DMS53 (cell line): ENCODE results near the gene IDUA.

Experiments
- DNase-seq: peaks from one replicate; lab custom pipeline; 2025; lab: John Stamatoyannopoulos, UW

The IDUA gene

DNA sequence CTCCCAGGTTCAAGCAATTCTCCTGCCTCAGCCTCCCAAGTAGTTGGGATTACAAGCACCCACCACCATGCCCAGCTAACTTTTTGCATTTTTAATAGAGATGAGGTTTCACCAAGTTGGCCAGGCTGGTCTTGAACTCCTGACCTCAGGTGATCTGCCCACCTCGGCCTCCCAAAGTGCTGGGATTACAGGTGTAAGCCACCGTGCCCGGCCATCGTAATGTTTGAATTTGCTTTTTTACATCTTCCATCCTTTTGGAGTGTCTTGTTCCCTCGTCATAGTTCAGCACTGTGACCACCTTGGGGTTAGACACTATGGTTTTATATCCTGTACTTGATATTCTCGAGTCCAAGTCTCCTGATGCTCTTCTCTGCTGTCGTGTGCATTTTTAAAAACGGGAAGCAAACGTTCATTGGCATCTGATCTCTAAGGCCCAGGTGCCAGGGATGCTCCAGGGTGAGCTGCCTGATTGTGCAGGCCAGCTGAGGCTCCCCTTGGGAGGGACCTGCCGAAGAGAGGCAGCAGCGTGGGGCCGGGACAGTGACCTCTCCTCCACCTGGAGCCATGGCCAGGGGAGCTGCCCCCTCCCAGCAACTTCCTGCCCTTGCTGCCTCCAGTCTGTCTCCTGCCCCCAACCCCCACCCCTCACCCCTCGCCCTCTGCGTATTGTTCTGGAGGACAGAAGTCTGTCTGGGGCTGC is 30.2 kb upstream of the IDUA start:
- no peak for DNase-seq

DNA sequence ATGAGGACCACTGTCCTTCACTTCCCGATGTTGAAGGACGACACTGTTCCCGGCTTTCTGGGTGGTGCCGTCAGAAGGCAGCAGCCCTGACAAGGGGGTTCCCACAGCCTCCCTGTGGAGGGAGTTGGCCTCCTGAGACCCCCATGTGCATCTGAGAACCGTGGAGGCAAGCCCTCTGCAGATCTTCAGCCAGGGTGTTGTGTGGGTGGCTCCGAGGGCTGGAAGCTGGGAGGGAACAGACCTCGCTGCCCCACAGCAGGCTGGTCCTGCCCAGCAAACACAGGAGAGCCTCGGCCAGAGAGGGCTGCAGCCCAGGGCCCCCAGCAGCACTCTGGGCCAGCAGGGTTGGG is 29.6 kb upstream of the IDUA start:
- no peak for DNase-seq

DNA sequence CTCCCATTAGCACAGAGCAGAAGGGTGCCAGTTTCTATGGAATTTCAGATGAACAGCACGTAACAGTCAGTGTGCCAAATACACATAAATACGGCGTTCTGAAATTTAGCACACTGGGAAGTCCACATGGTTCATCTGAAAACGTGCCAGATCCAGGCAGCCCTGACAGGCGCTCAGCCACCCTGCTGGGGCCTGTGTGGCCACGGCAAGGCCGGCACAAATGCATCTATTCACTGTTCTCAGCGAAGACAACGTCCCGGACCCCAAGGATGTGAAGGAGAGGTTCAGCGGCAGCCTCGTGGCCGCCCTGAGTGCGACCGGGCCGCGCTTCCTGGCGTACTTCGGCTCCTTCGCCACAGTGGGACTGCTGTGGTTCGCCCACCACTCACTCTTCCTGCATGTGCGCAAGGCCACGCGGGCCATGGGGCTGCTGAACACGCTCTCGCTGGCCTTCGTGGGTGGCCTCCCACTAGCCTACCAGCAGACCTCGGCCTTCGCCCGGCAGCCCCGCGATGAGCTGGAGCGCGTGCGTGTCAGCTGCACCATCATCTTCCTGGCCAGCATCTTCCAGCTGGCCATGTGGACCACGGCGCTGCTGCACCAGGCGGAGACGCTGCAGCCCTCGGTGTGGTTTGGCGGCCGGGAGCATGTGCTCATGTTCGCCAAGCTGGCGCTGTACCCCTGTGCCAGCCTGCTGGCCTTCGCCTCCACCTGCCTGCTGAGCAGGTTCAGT is 29.1 kb upstream of the IDUA start:
- DNase-seq, result no peak

DNA sequence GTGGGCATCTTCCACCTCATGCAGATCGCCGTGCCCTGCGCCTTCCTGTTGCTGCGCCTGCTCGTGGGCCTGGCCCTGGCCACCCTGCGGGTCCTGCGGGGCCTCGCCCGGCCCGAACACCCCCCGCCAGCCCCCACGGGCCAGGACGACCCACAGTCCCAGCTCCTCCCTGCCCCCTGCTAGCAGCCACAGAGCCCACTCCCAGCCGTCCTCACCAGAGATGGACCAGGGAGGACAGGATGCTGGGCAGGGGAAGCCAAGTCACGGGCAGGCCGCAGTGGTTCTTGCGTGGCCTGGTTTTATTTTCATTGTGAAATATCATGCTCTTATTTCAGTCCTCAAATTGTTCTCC is 28.6 kb upstream of the IDUA start:
- DNase-seq, result no peak

DNA sequence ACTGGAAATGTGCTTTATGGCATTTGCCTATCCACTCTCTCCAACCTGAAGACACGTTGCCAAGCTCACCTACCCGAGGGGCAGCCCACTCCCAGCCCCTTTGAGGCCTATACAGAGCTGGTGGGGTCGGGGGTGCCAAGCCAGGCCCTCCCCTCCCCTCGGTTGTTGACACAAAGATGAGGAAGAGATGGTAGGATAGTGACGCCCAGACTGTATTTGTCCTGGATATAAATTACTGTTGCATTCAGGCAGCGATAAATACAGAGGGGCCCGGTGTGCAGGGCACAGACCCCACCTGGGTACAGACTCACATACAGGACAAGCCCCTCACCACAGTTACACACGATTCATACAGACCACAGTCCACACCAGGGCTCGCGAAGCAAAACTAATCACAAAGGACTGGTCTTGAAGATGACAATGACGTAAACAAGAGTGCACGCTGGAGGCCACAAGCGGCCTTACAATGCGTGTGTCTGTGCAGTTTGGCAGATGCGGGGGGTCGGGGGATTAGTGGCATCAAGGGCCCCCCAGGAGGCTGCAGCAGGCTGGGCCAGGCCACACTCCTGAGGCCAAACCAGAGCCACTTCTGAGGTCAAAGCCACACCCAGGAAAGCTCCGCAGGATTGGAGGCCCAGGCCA is 28.0 kb upstream of the IDUA start:
- DNase-seq, result no peak

DNA sequence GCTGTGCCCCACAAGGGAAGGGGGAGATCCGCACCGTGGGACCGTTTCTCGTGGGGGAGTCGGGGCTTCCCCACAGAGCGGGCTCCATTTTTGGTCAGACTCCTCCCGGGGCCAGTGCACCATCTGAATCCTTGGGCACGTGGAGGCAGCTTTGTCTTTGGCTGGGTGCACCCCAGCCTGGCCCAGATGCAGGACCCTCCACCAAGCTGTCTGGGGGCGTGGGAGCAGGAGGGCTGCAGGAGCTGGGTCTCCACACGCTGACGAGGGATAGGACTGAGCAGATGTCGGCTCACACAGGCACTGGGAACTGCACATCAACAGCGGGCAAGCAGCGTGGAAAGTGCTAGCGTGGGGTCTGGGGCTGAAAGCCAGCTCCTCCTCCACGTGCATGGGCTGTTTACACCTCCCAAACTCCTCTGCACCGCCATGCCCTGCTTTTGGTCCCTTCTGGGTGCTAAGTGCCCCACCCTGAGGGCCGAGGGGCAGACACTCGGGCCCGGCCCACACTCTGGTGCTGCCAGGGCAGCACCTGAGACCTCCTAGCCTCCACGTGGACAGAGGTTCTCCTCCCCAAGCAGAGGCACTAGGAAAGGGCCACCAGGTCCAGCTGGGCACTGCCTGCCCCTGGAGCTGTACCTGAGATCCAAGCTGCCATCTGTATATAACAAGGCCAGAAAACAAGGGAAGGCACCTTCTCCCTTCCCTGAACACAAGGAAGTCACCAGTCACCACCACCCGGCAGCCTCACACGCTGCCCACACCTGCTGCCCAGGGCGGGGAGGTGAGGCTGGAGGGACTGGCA is 27.3 kb upstream of the IDUA start:
- no peak for DNase-seq

DNA sequence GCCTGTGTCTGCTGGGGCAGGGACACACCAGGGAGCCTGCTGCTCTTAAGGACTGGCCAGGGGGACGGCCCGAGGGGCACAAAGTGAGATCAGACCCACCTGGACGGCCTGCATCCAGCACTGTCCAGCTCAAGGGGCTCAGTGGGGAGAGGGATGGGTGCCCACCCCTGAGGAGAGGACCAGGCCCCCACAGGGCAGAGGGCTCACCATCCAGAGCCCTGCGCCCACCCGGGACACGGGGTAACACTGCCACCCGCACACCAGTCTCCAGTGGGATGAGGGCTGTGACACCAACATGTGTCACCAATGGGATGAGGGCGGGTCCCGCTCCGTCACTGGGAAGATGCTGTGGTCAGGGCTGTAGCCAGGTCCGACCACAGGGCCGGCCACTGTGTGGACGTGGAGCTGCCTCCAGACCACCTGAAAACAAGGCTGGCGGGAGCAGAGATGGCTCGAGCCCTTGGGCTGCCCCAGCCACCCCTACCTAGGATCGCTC is 26.7 kb upstream of the IDUA start:
- no peak for DNase-seq

DNA sequence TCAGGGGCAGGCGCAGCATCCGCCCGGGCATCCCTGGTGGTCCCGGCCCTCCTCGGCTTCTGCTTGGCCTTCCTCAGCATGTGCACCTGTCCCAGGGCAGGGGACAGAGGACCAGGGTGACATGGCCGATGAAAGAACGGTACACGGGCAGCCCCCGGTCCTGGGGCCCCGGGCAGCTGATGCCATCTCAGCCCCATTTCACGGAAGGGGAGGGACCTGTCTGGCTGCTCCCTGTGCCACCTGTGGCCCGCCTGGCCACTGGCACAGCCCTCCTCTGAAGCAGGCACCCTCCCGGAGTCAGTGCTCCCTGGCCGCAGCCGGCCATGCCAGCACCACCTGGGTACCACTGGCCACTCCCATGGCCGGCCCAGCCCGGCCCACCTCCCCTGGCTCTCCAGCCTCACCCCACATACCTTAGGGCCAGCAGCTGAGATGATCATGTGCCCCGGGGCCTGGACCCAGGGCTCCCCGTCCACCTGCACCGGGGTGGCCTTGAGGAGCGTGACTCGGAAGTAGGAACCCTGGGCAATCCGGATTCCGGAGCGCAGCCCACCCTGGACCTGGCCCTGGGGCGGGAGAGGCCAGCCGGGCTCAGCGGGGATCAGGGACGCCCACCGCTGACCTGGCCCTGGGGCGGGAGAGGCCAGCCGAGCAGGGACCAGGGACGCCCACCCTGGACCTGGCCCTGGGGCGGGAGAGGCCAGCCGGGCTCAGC is 26.1 kb upstream of the IDUA start:
- DNase-seq, result no peak

DNA sequence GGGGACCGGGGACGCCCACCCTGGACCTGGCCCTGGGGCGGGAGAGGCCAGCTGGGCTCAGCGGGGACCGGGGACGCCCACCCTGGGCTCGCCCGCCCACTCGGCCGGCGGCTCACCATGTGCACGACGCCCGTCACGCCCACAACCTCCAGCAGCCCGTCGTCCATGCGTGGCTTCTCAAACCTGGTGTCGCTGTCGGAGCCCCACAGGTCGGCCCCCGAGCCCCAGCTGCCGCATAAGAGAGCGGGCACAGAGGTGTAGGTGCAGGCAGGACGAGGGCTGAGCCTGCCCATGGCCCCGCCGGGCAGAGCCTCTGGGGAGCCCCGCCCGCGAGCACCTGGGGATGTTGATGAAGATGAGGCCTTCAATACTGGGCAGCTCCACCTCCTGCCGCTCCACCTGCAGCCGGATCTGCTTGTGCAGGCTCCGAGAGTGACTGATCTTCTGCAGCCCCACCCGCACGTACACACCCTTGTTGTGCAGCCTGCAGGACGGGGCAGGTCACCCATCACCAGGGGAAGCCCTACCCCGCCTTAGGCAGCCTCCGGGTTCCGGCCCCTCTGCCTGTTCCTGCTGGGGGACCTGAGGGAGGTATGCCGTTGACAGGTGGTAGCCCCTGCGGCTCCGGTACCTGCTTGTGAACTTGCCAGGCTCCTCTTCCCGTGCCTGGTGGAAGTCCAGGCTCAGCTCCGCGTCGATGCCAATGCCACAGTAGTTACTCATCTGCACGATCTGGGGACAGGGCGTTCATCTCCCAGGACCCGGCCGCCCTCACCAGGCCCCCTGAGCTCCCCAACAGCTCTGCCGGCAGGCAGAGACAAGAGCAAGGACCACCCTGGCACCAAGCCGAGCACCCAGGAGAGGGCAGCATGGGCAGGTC is 25.3 kb upstream of the IDUA start:
- DNase-seq, result no peak

DNA sequence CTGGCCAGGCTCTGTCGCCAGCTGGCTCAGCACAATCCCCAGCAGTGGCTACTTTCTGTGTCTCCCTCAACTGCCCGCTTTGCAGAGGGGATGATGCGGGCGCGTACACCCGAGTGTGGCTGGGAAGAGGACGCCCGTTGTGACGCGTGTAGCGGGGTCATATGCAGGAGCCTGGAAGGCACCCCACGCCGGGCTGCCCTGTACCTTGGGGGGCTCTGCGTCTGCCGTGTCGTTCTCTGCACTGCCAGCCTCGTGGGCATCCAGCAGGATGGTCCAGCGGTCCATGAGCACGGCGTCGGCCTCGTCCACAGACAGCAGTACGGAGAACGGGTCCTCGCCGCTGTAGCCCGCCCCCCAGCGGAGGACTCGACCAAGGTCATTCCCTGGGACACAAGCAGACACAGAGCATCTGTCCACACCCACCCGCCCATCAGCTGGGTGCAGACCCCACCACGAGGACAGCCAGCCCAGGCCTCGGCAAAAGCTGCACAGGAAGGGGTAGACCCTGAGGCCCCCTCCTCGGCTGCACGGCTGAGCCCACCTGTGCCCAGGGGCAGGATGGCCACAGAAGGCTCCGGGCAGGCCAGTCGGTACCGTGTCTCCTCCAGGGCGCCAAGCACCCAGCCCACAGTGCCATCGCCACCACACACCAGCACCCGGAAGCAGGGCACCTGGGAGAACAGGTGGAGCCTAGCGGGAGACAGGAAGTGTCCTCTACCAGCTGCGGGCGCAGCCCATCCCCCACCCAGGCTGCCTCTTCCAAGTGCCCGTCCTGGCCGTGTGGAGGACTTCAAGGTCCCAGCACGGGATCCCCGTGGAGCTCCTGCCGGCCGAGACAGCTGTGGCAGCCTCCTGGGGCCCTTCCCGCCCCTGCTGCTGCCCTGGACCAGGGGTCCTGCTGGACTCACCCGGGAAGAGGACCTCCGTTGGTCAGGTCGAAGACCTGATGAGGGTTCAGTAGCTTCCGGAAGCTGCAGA is 24.3 kb upstream of the IDUA start:
- peak; percentile 99 for DNase-seq

DNA sequence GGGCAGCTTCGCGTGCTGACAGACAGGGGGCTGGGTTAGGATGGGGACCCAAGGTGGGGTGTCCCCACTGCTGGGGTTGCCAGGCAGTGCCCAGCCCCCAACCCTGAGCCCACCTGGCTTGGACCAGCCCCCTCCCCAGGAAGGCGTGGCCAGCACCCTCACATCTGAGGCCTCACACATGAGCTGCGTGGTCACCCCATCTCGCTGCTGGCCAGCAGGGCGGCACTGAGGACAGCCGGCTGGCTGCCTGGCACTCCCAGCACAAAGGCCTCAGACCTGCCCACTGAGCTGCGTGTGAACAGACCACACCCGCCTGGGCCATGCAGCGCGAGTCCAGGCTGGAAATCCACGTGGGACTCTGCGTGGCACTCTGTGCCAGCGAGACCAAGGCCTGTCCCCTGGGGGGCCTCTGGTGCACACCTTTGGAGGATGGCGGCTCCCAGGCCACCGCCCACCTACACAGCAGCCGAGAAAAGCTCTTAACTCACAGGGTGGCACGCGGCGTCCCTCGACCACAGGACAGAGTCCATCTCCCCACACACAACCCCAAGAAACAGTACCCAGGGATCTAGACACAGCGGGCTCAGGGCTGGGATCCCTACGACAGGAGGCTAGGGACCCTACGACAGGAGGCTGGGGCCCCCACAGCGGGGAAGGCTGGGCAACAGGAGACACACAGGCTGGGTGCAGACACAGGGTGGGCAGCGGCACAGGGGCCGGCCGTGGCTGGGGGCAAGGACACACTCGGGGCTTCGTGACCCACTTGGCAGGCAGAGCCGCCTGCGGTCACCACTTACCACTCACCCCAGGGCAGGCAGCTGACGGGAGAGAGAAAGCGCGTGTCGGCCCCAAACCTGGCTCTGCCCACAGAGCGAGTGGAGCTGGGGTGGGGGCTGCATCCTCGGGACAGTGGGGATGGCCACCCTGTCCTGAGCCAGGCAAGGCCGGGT is 23.3 kb upstream of the IDUA start:
- DNase-seq, result peak; percentile 85

DNA sequence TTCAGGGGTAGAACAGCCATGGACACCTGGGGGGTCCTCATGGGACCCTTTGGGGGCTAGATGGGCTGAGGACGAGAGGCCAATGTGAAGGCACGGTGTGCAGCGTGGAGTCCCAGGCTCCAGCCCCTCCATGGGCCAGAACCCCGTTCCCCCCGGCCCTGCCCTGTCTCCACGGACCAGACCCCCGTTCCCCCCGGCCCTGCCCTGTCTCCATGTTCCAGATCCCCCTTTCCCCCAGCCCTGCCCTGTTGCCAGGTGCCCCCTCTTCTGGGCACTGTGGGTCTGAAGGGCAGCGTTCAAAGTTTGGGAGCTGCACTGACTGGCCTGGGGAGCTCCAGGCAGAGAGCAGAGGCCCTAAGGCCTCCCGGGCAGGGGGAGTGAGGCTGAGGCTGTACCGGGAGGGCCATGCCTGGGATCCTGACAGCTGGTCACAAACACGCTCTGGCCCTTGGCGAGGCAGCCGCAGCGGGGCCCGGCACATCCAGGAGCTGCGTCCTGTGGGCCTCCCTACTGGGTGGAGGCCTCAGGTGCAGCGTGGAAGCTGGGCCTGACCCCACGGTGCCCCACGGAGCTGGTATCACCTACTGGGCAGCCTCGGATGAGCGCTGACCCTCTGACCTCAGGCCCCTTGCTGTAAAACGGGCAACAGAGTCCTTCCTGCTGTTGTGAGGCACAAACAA is 22.4 kb upstream of the IDUA start:
- DNase-seq, result no peak

DNA sequence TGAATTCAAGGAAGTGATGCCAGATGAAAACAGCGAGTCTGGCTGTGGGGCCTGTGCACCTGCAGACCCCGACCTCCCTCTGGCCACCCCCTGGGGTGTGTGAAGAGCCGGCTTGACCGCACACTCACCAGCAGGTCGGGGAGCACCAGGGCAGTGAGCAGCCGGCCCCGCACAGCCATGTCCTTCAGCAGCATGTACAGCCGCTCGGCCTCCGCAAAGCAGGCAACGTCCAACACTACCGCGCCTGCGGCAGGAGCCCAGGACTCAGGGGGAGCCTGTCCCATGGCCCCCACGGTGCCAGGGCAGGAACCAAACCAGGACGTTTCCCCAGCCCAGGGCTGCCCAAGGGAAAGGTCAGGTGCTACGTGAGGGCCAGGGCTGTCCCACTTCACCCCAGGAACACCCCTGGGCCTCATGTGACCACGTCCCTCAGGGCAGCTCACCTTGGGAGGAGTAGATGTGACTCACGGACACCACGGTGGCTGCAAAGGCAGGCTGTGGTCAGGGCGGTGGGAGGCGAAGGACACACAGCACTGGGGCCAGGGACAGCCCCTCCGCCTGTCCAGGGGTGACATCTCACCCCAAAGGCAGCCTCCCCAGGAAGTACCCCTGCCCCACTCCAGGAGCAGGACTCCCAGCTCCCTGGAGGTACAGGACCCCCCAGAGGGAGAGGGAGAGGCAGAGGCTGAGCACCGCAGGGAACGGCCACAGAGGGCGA is 21.6 kb upstream of the IDUA start:
- DNase-seq, result no peak

DNA sequence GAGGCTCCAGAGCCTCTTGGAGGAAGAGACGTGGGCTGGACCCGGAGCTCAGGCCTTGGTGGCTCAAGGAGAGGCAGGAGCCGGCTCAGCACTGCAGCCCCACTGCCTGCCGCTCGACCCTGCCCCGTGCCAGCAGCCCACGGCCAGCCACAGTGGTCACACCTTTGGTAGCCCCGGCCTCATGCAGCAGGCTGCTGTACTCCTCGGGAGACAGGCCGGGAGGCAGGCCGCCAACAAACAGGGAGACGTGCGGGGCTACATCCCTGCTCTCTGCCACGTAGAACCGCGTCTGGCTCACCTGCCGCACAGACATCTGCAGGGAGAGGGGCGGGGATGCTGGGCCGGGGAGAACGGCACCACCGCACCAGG is 21.1 kb upstream of the IDUA start:
- no peak for DNase-seq

DNA sequence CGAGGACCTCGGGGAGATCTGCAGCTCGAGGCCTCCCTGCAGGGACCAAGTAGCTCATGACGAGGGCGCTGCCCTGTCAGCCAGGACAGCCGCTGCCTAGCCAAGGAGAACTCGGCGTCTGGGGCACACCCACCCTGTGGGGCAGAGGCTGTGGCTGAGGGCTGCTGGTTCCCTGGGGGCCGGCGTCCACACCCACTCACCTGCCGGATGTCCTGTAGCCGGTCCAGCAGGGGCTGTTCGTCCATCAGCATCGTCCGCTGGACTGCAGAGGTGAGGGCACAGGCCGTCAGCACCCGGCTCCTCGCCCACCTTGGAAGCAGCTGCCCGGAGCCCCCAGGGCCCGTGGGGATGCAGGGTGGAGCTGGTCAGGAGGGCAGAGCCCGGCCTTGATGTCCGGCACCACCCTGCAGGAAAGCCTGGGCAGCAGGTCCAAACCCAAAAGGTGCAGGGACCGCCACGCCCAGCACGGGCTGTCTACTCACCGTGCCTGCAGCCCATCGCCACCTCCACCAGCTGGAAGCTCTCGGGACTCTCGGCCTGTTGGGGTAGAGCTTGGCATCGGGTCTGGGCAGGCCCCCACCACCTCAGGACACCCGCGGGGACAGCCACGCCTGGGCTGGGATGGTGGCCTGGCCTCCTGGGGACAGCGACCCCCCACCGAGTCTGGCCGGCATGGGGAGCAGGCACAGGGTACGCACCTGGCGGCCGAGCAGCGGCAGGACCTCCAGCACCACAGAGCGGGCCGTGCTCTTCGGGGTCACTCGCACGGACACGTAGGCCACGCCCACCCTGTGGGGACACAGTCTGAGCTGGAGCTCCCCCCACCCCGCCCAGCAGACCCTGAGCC is 20.4 kb upstream of the IDUA start:
- no peak for DNase-seq
